SU-DHL-6 (cell line): Measurements from ENCODE around the gene POLD4.

Experiments used
- H2AFZ ChIP-seq: fragments of 200-600 bp; sonication (generic); 2 replicates; pipeline ENCODE4 v1.6.1; 2014; ENCODE audit warnings: low read depth, mild to moderate bottlenecking, moderate library complexity, mixed read lengths, antibody characterized with exemption, low read length; ENCODE audit not compliant: severe bottlenecking
- H3F3A ChIP-seq: fragments of 200-600 bp; shearing (Covaris generic); 2 replicates; pipeline ENCODE4 v1.6.0; 2016; ENCODE audit warnings: antibody characterized with exemption, mild to moderate bottlenecking; ENCODE audit not compliant: insufficient read depth
- H3K27ac ChIP-seq: fragments of 200-600 bp; sonication (generic); 2 replicates; pipeline ENCODE4 v1.5.1; 2016; ENCODE audit warnings: low read depth, mild to moderate bottlenecking, low read length, moderate library complexity, mixed read lengths
- H3K27me3 ChIP-seq: fragments of 200-600 bp; sonication (generic), shearing (Covaris generic); 2 replicates; pipeline ENCODE4 v1.6.0; 2014; ENCODE audit warnings: mild to moderate bottlenecking, low read length
- H3K36me3 ChIP-seq: fragments of 200-600 bp; sonication (generic); 2 replicates; pipeline ENCODE4 v1.6.1; 2014; ENCODE audit warnings: mild to moderate bottlenecking, low read length, mixed read lengths
- H3K4me2 ChIP-seq: fragments of 300-600, 200-600 bp; shearing (Covaris generic), sonication (generic); 2 replicates; pipeline ENCODE4 v1.6.0; 2014; ENCODE audit warnings: low read length, low read depth, mild to moderate bottlenecking; ENCODE audit not compliant: poor library complexity, severe bottlenecking
- H3K4me3 ChIP-seq: fragments of 200-600 bp; sonication (generic); 2 replicates; pipeline ENCODE4 v1.5.1; 2014; ENCODE audit warnings: antibody characterized with exemption, low read length, mild to moderate bottlenecking, mixed read lengths; ENCODE audit not compliant: insufficient read depth, poor library complexity, severe bottlenecking
- H3K79me2 ChIP-seq: fragments of 200-600 bp; sonication (generic); 2 replicates; pipeline ENCODE4 v1.6.1; 2014; ENCODE audit warnings: mild to moderate bottlenecking, low read length, moderate library complexity; ENCODE audit not compliant: insufficient read depth
- H3K9ac ChIP-seq: fragments of 200-600 bp; sonication (generic); 2 replicates; pipeline ENCODE4 v1.7.0; 2014; ENCODE audit warnings: mild to moderate bottlenecking, low read length
- H3K9me2 ChIP-seq: fragments of 200-600 bp; sonication (generic); replicated peaks from 2 replicates; pipeline ENCODE4 v1.6.1; 2014; ENCODE audit warnings: low read length; ENCODE audit not compliant: insufficient read depth
- H3K9me3 ChIP-seq: fragments of 200-600 bp; sonication (generic); 2 replicates; pipeline ENCODE4 v1.6.1; 2014; ENCODE audit warnings: low read length, mixed read lengths; ENCODE audit not compliant: insufficient read depth
- H4K20me1 ChIP-seq: fragments of 200-600 bp; sonication (generic); 2 replicates; pipeline ENCODE4 v1.6.1; 2014; ENCODE audit warnings: low read depth, mild to moderate bottlenecking, antibody characterized with exemption, low read length, moderate library complexity, mixed read lengths
- CTCF ChIP-seq: fragments of 200-600 bp; sonication (generic); IDR thresholded peaks from one replicate; pipeline ENCODE4 v1.5.1; 2017; ENCODE audit warnings: antibody characterized with exemption, mild to moderate bottlenecking, low read length, moderate library complexity; ENCODE audit not compliant: insufficient read depth, poor library complexity, severe bottlenecking
- EZH2phosphoT487 ChIP-seq: fragments of 200-600 bp; sonication (generic), shearing (Covaris generic); conservative IDR thresholded peaks from 2 replicates; pipeline ENCODE4 v1.6.1; 2018; ENCODE audit warnings: mild to moderate bottlenecking, antibody characterized with exemption, low read length, moderate library complexity, mixed read lengths

POLD4 gene

GRCh38 chr11:67356864-67357561, 3.7 kb upstream of the POLD4 start:
- Histone ChIP-seq H3K9me3 (no peaks in the 10 kb centered on the region), H3K9ac (peak overlapping the region; percentile 64), H3K4me3 (peak overlapping the region; percentile 45), H3F3A (peaks cover 21% of the 10 kb centered on the region), H3K27ac (peak overlapping the region; percentile 96), H3K79me2 (no peaks in the 10 kb centered on the region), H3K4me2 (peak overlapping the region; percentile 64), H3K36me3 (no peaks in the 10 kb centered on the region), H2AFZ (peak overlapping the region; percentile 30), H3K27me3 (no peaks in the 10 kb centered on the region), H4K20me1 (no peaks in the 10 kb centered on the region), H3K9me2 (no peaks in the 10 kb centered on the region)
- TF ChIP-seq CTCF (peak; percentile 99), EZH2phosphoT487 (no peak)

GRCh38 chr11:67356387-67356863, 3.1 kb upstream of the POLD4 start:
- Histone ChIP-seq H3K36me3 (no peaks in the 10 kb centered on the region), H3K9me2 (no peaks in the 10 kb centered on the region), H4K20me1 (no peaks in the 10 kb centered on the region), H3K27me3 (no peaks in the 10 kb centered on the region), H3K27ac (peak overlapping the region; percentile 96), H2AFZ (peak overlapping the region; percentile 30), H3K79me2 (no peaks in the 10 kb centered on the region), H3K9me3 (no peaks in the 10 kb centered on the region), H3K4me2 (peak overlapping the region; percentile 64), H3K4me3 (peak overlapping the region; percentile 45), H3K9ac (peak overlapping the region; percentile 64), H3F3A (peaks cover 24% of the 10 kb centered on the region)
- TF ChIP-seq EZH2phosphoT487 = no peak
- TF ChIP-seq CTCF = no peak

GRCh38 chr11:67355794-67356386, 2.5 kb upstream of the POLD4 start:
- H3K4me2 ChIP-seq = peak overlapping the region; percentile 64
- H3K4me3 ChIP-seq = peak overlapping the region; percentile 45
- H3K9me2 ChIP-seq = no peaks in the 10 kb centered on the region
- H3K79me2 ChIP-seq = no peaks in the 10 kb centered on the region
- no peak for TF ChIP-seq CTCF
- no peak for TF ChIP-seq EZH2phosphoT487
- H4K20me1 ChIP-seq = no peaks in the 10 kb centered on the region
- H3F3A ChIP-seq = peaks cover 24% of the 10 kb centered on the region
- no peaks in the 10 kb centered on the region for H3K9me3 ChIP-seq
- H3K36me3 ChIP-seq = no peaks in the 10 kb centered on the region
- H2AFZ ChIP-seq = no peak overlapping the region
- no peaks in the 10 kb centered on the region for H3K27me3 ChIP-seq
- peak overlapping the region; percentile 64 for H3K9ac ChIP-seq
- H3K27ac ChIP-seq = peak overlapping the region; percentile 96
